Measurements from ENCODE around the gene TMEM50B. TPM values are rescaled to one million over a fixed set of nuclear protein-coding genes. Genes with fewer than 3 reads are reported as not detected.

TMEM50B gene
- total RNA-seq, 2 donors from 2014 or later, result 51.4 to 79.9 TPM

DNA sequence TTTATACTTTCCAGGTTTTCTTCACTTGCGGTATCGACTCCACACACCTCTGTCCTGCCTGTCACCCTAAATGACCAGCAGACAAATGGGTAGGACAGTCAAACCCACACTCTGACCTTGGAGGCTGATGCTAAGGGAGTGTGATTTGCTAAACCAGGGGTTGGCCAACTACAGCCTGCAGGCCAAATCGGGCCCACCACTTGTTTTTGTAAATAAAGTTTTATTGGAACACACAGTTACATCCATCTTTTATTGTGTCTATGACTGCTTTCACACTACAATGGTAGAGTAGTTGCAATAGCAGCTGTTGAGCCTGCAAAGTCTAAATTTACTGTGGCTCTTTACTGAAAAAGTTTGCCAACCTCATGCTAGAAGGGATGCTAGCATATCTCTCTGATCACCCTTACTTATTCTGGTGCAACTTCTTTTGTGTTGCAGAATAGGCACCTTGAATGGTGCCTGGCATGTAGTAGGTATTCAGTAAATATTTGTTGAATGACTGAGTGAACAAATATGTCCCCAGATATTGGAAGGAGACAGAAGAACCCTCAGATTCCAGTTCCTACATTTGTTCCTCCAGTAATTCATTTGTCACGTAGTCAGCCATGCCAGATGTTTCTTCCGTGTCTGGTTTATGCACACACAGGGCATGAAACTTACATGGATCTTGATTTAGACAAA lies 57.9 kb downstream of the TMEM50B start:
- peaks cover 44% of the 10 kb centered on the region for H3K36me3 ChIP-seq
- H3K4me1 ChIP-seq (ENCODE audit: control insufficient read depth in 1 of 2, low read depth in 2 of 2), result peaks cover 5 to 24% of the 10 kb centered on the region in 2 donors
- TF ChIP-seq, protein P1, sequence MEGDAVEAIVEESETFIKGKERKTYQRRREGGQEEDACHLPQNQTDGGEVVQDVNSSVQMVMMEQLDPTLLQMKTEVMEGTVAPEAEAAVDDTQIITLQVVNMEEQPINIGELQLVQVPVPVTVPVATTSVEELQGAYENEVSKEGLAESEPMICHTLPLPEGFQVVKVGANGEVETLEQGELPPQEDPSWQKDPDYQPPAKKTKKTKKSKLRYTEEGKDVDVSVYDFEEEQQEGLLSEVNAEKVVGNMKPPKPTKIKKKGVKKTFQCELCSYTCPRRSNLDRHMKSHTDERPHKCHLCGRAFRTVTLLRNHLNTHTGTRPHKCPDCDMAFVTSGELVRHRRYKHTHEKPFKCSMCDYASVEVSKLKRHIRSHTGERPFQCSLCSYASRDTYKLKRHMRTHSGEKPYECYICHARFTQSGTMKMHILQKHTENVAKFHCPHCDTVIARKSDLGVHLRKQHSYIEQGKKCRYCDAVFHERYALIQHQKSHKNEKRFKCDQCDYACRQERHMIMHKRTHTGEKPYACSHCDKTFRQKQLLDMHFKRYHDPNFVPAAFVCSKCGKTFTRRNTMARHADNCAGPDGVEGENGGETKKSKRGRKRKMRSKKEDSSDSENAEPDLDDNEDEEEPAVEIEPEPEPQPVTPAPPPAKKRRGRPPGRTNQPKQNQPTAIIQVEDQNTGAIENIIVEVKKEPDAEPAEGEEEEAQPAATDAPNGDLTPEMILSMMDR (IDR thresholded peaks at IDR 0.05), result no peak
- no peaks in the 10 kb centered on the region for H3K9me3 ChIP-seq
- ATAC-seq (ENCODE audit: insufficient number of reproducible peaks, low FRiP score, low read depth), result no peak
- no peaks in the 10 kb centered on the region for H3K27me3 ChIP-seq (replicated peaks; ENCODE audit: insufficient read depth)
- no peak overlapping the region for H3K4me3 ChIP-seq
- no peak for DNase-seq (ENCODE audit: low spot score)
- no peak overlapping the region for H3K27ac ChIP-seq

DNA sequence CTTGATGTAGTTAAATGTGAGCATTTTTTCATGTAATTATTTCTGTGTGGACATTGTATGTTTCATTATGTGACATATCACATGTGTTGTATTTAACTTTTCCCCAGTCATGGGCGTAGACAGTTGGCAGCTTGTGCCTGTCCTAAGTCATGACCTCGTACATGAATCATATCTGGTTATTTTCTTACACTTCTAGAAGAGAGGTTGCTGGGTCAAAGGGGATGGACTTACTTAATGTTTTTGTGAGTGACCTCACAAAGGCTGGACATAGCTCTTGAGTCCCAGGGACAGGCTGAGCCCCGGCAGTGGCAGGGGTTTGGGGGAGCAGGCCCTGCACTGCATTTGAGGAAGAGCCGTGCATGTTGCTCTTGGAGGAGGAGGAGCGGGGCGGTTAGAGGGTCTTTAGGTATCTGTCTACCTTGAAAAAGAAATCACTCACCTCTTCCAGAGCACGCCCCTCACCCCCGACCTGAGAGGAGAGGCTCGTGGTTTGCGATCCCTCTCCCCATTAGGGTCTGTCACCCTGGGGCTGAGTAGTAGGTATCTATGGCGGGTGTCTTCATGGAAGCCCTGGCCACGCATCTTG lies 60.1 kb downstream of the TMEM50B start:
- peak; percentile 44 for ATAC-seq (ENCODE audit: insufficient number of reproducible peaks, low FRiP score, low read depth)
- DNase-seq (ENCODE audit: low spot score), result no peak
- no peak overlapping the region for H3K4me3 ChIP-seq
- no peaks in the 10 kb centered on the region for H3K27me3 ChIP-seq (replicated peaks; ENCODE audit: insufficient read depth)
- TF ChIP-seq, protein P1 (IDR thresholded peaks at IDR 0.05), result no peak
- H3K27ac ChIP-seq, result peak overlapping the region in 1 of 2 donors; percentile 33
- peaks cover 5 to 24% of the 10 kb centered on the region in 2 donors for H3K4me1 ChIP-seq (ENCODE audit: control insufficient read depth in 1 of 2, low read depth in 2 of 2)
- peaks cover 35% of the 10 kb centered on the region for H3K36me3 ChIP-seq
- H3K9me3 ChIP-seq, result no peaks in the 10 kb centered on the region

- TF ChIP-seq, protein P1 (IDR thresholded peaks at IDR 0.05), result no peak
- Histone ChIP-seq H3K4me1 (ENCODE audit: control insufficient read depth in 1 of 2, low read depth in 2 of 2) (peaks cover 5 to 24% of the 10 kb centered on the region in 2 donors), H3K27me3 (replicated peaks; ENCODE audit: insufficient read depth) (no peaks in the 10 kb centered on the region), H3K9me3 (no peaks in the 10 kb centered on the region), H3K27ac (no peak overlapping the region), H3K36me3 (peaks cover 26% of the 10 kb centered on the region), H3K4me3 (no peak overlapping the region)
- no peak for DNase-seq (ENCODE audit: low spot score)
- ATAC-seq (ENCODE audit: insufficient number of reproducible peaks, low FRiP score, low read depth), result no peak
Measured at GRCh38 chr21:33418691-33419090, 61.1 kb downstream of the TMEM50B start.

- Histone ChIP-seq H3K9me3 (no peaks in the 10 kb centered on the region), H3K36me3 (peaks cover 17% of the 10 kb centered on the region), H3K27ac (no peak overlapping the region), H3K4me1 (ENCODE audit: control insufficient read depth in 1 of 2, low read depth in 2 of 2) (peaks cover 7 to 33% of the 10 kb centered on the region in 2 donors), H3K4me3 (no peak overlapping the region), H3K27me3 (replicated peaks; ENCODE audit: insufficient read depth) (no peaks in the 10 kb centered on the region)
- ATAC-seq (ENCODE audit: insufficient number of reproducible peaks, low FRiP score, low read depth) (no peak), DNase-seq (ENCODE audit: low spot score) (no peak)
- TF ChIP-seq, protein P1 (IDR thresholded peaks at IDR 0.05), result no peak
Measured at GRCh38 chr21:33414926-33415325, 64.8 kb downstream of the TMEM50B start.

DNA sequence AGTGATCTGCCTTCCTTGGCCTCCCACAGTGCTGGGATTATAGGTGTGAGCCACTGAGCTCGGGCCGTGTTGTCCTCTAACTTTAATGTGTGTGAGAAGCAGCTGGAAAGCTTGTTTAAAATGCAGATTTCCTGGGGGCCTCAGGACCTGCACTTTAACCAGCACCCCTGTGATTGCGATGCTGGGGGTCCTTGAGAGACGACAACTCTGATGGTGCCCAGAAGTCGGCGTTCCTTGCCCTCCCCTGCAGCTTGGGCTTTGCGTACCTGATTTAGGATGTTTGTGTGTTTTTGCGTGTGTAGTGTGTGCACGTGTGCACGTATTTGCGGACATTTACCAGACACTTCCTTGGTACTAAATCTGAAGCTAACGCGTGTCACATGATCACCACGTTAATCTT lies 65.7 kb downstream of the TMEM50B start:
- no peak overlapping the region for H3K27ac ChIP-seq
- H3K4me1 ChIP-seq (ENCODE audit: control insufficient read depth in 1 of 2, low read depth in 2 of 2), result peaks cover 4 to 25% of the 10 kb centered on the region in 2 donors
- H3K27me3 ChIP-seq (replicated peaks; ENCODE audit: insufficient read depth), result no peaks in the 10 kb centered on the region
- DNase-seq (ENCODE audit: low spot score) (no peak), ATAC-seq (ENCODE audit: insufficient number of reproducible peaks, low FRiP score, low read depth) (no peak)
- no peak overlapping the region for H3K4me3 ChIP-seq
- peaks cover 17% of the 10 kb centered on the region for H3K36me3 ChIP-seq
- H3K9me3 ChIP-seq, result no peaks in the 10 kb centered on the region
- TF ChIP-seq, protein P1 (IDR thresholded peaks at IDR 0.05), result no peak
